OCI-LY1 (cell line): ENCODE measurements around the gene PRUNE2.

Source experiments
- H2AFZ ChIP-seq: fragments of 200-600 bp; sonication (generic), shearing (Covaris generic); 2 replicates; pipeline ENCODE4 v1.6.0; 2014; ENCODE audit warnings: antibody characterized with exemption, mild to moderate bottlenecking, low read length
- H3F3A ChIP-seq: fragments of 200-600 bp; sonication (generic), shearing (Covaris generic); 2 replicates; pipeline ENCODE4 v1.6.0; 2014; ENCODE audit warnings: mild to moderate bottlenecking, antibody characterized with exemption, low read length, moderate library complexity; ENCODE audit not compliant: insufficient read depth
- H3K27ac ChIP-seq: fragments of 200-600 bp; sonication (generic); 2 replicates; pipeline ENCODE4 v1.5.1; 2014; ENCODE audit warnings: low read length, mixed run types, mild to moderate bottlenecking, low read depth; ENCODE audit not compliant: poor library complexity, severe bottlenecking
- H3K27me3 ChIP-seq: fragments of 200-600 bp; sonication (generic); 2 replicates; pipeline ENCODE4 v1.6.0; 2014; ENCODE audit warnings: antibody characterized with exemption, mild to moderate bottlenecking, low read length, moderate library complexity; ENCODE audit not compliant: insufficient read depth
- H3K36me3 ChIP-seq: fragments of 200-600 bp; sonication (generic); 2 replicates; pipeline ENCODE4 v1.6.1; 2014; ENCODE audit warnings: mild to moderate bottlenecking, antibody characterized with exemption, low read length, moderate library complexity, mixed read lengths; ENCODE audit not compliant: insufficient read depth
- H3K4me1 ChIP-seq: fragments of 200-600 bp; sonication (generic); 2 replicates; pipeline ENCODE4 v1.5.1; 2014; ENCODE audit warnings: mild to moderate bottlenecking, low read length, moderate library complexity; ENCODE audit not compliant: insufficient read depth, severe bottlenecking
- H3K4me2 ChIP-seq: fragments of 200-600 bp; sonication (generic), shearing (Covaris generic); 2 replicates; pipeline ENCODE4 v1.6.1; 2014; ENCODE audit warnings: low read length
- H3K4me3 ChIP-seq: fragments of 200-600 bp; sonication (generic); 2 replicates; pipeline ENCODE4 v1.5.1; 2014; ENCODE audit warnings: low read length, low read depth, mild to moderate bottlenecking, mixed read lengths; ENCODE audit not compliant: poor library complexity, severe bottlenecking
- H3K79me2 ChIP-seq: fragments of 200-600 bp; shearing (Covaris generic); 2 replicates; pipeline ENCODE4 v1.6.1; 2016; ENCODE audit warnings: mixed run types, low read length, mixed read lengths; ENCODE audit not compliant: insufficient read depth
- H3K9ac ChIP-seq: fragments of 200-600 bp; sonication (generic), shearing (Covaris generic); 2 replicates; pipeline ENCODE4 v1.6.1; 2014; ENCODE audit warnings: mild to moderate bottlenecking, low read length, mixed read lengths
- H3K9me2 ChIP-seq: fragments of 200-600 bp; sonication (generic), shearing (Covaris generic); 2 replicates; pipeline ENCODE4 v1.6.1; 2014; ENCODE audit warnings: low read depth, mild to moderate bottlenecking, low read length, mixed read lengths
- H3K9me3 ChIP-seq: fragments of 200-600 bp; shearing (Covaris generic); 2 replicates; pipeline ENCODE4 v1.6.1; 2014; ENCODE audit warnings: low read length, mixed read lengths
- H4K20me1 ChIP-seq: fragments of 200-600 bp; sonication (generic), shearing (Covaris generic); 2 replicates; pipeline ENCODE4 v1.6.0; 2016; ENCODE audit warnings: mild to moderate bottlenecking, low read length; ENCODE audit not compliant: insufficient read depth
- EZH2 ChIP-seq: fragments of 200-600 bp; sonication (generic), shearing (Covaris generic); IDR thresholded peaks from 2 replicates; pipeline ENCODE4 v1.8.0; 2017; ENCODE audit warnings: borderline replicate concordance, mixed run types, mild to moderate bottlenecking, antibody characterized with exemption, low read length, moderate library complexity, mixed read lengths
- TF ChIP-seq, protein P1 (sequence below): fragments of 200-600 bp; sonication (generic), shearing (Covaris generic); IDR thresholded peaks from 2 replicates; pipeline ENCODE4 v1.5.1; 2017; ENCODE audit warnings: mild to moderate bottlenecking, antibody characterized with exemption, low read length, moderate library complexity, mixed read lengths

Gene PRUNE2

DNA sequence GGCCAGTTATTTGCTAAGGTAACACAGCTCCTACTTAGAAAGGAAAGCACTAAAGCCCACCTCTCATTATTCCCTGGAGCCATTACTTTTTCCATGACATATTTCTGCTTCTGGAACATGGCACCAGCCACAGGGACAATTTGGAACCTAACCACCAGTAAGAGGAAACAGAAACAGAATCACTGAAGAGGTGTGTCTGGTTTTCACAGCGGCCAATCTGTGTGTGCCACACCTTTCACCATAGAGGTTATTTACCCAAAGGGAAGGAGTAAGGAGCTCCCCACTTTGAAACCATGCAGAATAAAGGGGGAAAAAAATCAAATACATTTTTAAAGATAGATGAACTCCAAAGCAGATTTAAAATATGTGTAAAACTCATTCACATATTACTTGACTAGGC is 21.1 kb downstream of the PRUNE2 start:
- no peak overlapping the region for H2AFZ ChIP-seq
- no peak overlapping the region for H3K9ac ChIP-seq
- H3K4me1 ChIP-seq = no peaks in the 10 kb centered on the region
- TF ChIP-seq EZH2 = no peak
- TF ChIP-seq, protein P1, sequence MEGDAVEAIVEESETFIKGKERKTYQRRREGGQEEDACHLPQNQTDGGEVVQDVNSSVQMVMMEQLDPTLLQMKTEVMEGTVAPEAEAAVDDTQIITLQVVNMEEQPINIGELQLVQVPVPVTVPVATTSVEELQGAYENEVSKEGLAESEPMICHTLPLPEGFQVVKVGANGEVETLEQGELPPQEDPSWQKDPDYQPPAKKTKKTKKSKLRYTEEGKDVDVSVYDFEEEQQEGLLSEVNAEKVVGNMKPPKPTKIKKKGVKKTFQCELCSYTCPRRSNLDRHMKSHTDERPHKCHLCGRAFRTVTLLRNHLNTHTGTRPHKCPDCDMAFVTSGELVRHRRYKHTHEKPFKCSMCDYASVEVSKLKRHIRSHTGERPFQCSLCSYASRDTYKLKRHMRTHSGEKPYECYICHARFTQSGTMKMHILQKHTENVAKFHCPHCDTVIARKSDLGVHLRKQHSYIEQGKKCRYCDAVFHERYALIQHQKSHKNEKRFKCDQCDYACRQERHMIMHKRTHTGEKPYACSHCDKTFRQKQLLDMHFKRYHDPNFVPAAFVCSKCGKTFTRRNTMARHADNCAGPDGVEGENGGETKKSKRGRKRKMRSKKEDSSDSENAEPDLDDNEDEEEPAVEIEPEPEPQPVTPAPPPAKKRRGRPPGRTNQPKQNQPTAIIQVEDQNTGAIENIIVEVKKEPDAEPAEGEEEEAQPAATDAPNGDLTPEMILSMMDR = no peak
- no peaks in the 10 kb centered on the region for H4K20me1 ChIP-seq
- no peaks in the 10 kb centered on the region for H3K36me3 ChIP-seq
- H3K27me3 ChIP-seq = no peaks in the 10 kb centered on the region
- H3K4me3 ChIP-seq = no peak overlapping the region
- H3K27ac ChIP-seq = no peak overlapping the region
- H3K9me3 ChIP-seq = no peaks in the 10 kb centered on the region
- H3K4me2 ChIP-seq = no peak overlapping the region
- no peaks in the 10 kb centered on the region for H3K9me2 ChIP-seq
- H3K79me2 ChIP-seq = no peaks in the 10 kb centered on the region
- no peaks in the 10 kb centered on the region for H3F3A ChIP-seq

GRCh38 chr9:76883341-76883855 is 22.5 kb downstream of the PRUNE2 start:
- Histone ChIP-seq H3K9ac (no peak overlapping the region), H3K9me3 (no peaks in the 10 kb centered on the region), H2AFZ (no peak overlapping the region), H4K20me1 (no peaks in the 10 kb centered on the region), H3K4me2 (no peak overlapping the region), H3K79me2 (no peaks in the 10 kb centered on the region), H3K27ac (no peak overlapping the region), H3K27me3 (no peaks in the 10 kb centered on the region), H3F3A (no peaks in the 10 kb centered on the region), H3K36me3 (no peaks in the 10 kb centered on the region), H3K9me2 (no peaks in the 10 kb centered on the region), H3K4me3 (no peak overlapping the region), H3K4me1 (no peaks in the 10 kb centered on the region)
- no peak for TF ChIP-seq EZH2
- TF ChIP-seq, protein P1 = no peak

- Histone ChIP-seq H2AFZ (no peak overlapping the region), H3K27ac (no peak overlapping the region), H3F3A (no peaks in the 10 kb centered on the region)
Observed at GRCh38 chr9:76882686-76883085, 23.2 kb downstream of the PRUNE2 start.

More at GRCh38 chr9:76882686-76883085, 23.2 kb downstream of the PRUNE2 start:
- Histone ChIP-seq H3K79me2 (no peaks in the 10 kb centered on the region), H4K20me1 (no peaks in the 10 kb centered on the region), H3K4me3 (no peak overlapping the region), H3K9me2 (no peaks in the 10 kb centered on the region), H3K36me3 (no peaks in the 10 kb centered on the region), H3K9ac (no peak overlapping the region), H3K27me3 (no peaks in the 10 kb centered on the region), H3K9me3 (no peaks in the 10 kb centered on the region), H3K4me1 (no peaks in the 10 kb centered on the region), H3K4me2 (no peak overlapping the region)
- no peak for TF ChIP-seq EZH2
- TF ChIP-seq, protein P1 = no peak
